B cell (primary cell): ENCODE results near the gene RAD51B. TPM values are rescaled to one million over a fixed set of nuclear protein-coding genes. Genes with fewer than 3 reads are reported as not detected.

Experiments
- ATAC-seq: fragments of 200-7000 bp; cut with Tn5 transposase; one replicate; pipeline ENCODE4 v1.10.0; 2021; ENCODE audit warnings: low read depth, mild to moderate bottlenecking, moderate number of reproducible peaks, moderate library complexity
- CTCF ChIA-PET: fragments of 350-600 bp; sonication (Branson Sonifier 250); formaldehyde crosslinking; loops from one replicate; lab custom pipeline; 2021; ENCODE audit warnings: antibody characterized with exemption, inconsistent platforms; lab: Charles Lee
- POLR2A ChIA-PET: fragments of 350-600 bp; sonication (Branson Sonifier 250); formaldehyde crosslinking; loops from one replicate; lab custom pipeline; 2021; ENCODE audit warnings: antibody characterized with exemption; lab: Charles Lee
- DNase-seq: peaks from one replicate; pipeline ENCODE4 v3.0.0; 2013
- H2AFZ ChIP-seq: 2 replicates; pipeline ENCODE4 v1.6.1; 2012; ENCODE audit warnings: mild to moderate bottlenecking, low read depth, low read length; ENCODE audit not compliant: insufficient read depth, poor library complexity, severe bottlenecking
- H3K27ac ChIP-seq, 2 donors: 1 replicate in 1 of 2; 2 replicates in 1 of 2; pipeline ENCODE4 v1.5.1; 2012 to 2013; ENCODE audit warnings: low read length in 2 of 2, mild to moderate bottlenecking in 2 of 2, moderate library complexity in 1 of 2
- H3K27me3 ChIP-seq, 4 experiments: fragments of 200-600 bp in 1 of 4; sonication (generic) in 1 of 4; replicated peaks in 1 of 4; 1 replicate in 2 of 4; 2 replicates in 2 of 4; pipeline versions ENCODE4 v1.6.1 to v1.7.0; 2013 to 2016; ENCODE audit warnings: low read length in 3 of 4, mild to moderate bottlenecking in 2 of 4, mixed read lengths in 1 of 4, moderate library complexity in 1 of 4; ENCODE audit not compliant: insufficient read depth in 4 of 4, control insufficient read depth in 3 of 4; ENCODE audit errors: control extremely low read depth in 1 of 4
- H3K36me3 ChIP-seq, 2 experiments: replicated peaks in 1 of 2; 1 replicate in 1 of 2; 2 replicates in 1 of 2; pipeline versions ENCODE4 v1.6.1 to v1.7.1; 2013; ENCODE audit warnings: low read length in 1 of 2; ENCODE audit not compliant: insufficient read depth in 2 of 2, control insufficient read depth in 1 of 2; ENCODE audit errors: control extremely low read depth in 1 of 2, extremely low read depth in 1 of 2
- H3K4me1 ChIP-seq, 2 donors: fragments of 200-600 bp in 1 of 2; sonication (generic) in 1 of 2; 1 replicate in 1 of 2; 2 replicates in 1 of 2; pipeline versions ENCODE4 v1.5.1 to v1.6.1; 2013 to 2017; ENCODE audit warnings: low read length in 2 of 2; ENCODE audit not compliant: control insufficient read depth in 2 of 2, insufficient read depth in 2 of 2
- H3K4me2 ChIP-seq: replicated peaks from 2 replicates; pipeline ENCODE3; 2012; ENCODE audit warnings: mild to moderate bottlenecking, low read depth, low read length; ENCODE audit not compliant: poor library complexity, severe bottlenecking
- H3K4me3 ChIP-seq, 5 experiments: fragments of 200-600 bp in 1 of 5; sonication (generic) in 1 of 5; 1 replicate in 3 of 5; 2 replicates in 2 of 5; pipeline versions ENCODE4 v1.5.1 to v1.7.0; 2011 to 2016; ENCODE audit warnings: low read length in 4 of 5, mild to moderate bottlenecking in 4 of 5, low read depth in 2 of 5, control low read depth in 1 of 5, moderate library complexity in 1 of 5; ENCODE audit not compliant: insufficient read depth in 1 of 5; ENCODE audit errors: control extremely low read depth in 1 of 5, extremely low read depth in 1 of 5
- H3K79me2 ChIP-seq: fragments of 200-600 bp; sonication (generic); one replicate; pipeline ENCODE4 v1.6.0; 2016; ENCODE audit warnings: low read length; ENCODE audit not compliant: control insufficient read depth, insufficient read depth
- H3K9ac ChIP-seq: fragments of 200-600 bp; sonication (generic); 2 replicates; pipeline ENCODE4 v1.6.1; 2017; ENCODE audit warnings: mild to moderate bottlenecking, low read length, moderate library complexity
- H3K9me3 ChIP-seq, 3 donors: one replicate each; pipeline versions ENCODE4 v1.6.1 to v1.7.1; 2013; ENCODE audit warnings: low read length in 2 of 3; ENCODE audit not compliant: control insufficient read depth in 2 of 3, insufficient read depth in 1 of 3; ENCODE audit errors: control extremely low read depth in 1 of 3
- H4K20me1 ChIP-seq: 2 replicates; pipeline ENCODE4 v1.6.0; 2012; ENCODE audit warnings: mild to moderate bottlenecking, low read length; ENCODE audit not compliant: insufficient read depth, control insufficient read depth, poor library complexity, severe bottlenecking
- H3K27ac Mint-ChIP-seq: one replicate; pipeline ENCODE4 v1.8.0; 2021; ENCODE audit warnings: mixed read lengths
- H3K27me3 Mint-ChIP-seq: one replicate; pipeline ENCODE4 v1.8.0; 2021; ENCODE audit warnings: mixed read lengths
- H3K4me1 Mint-ChIP-seq: one replicate; pipeline ENCODE4 v1.8.0; 2021; ENCODE audit warnings: mixed read lengths
- H3K4me3 Mint-ChIP-seq: one replicate; pipeline ENCODE4 v1.8.0; 2021; ENCODE audit warnings: mixed read lengths
- H3K9me3 Mint-ChIP-seq: one replicate; pipeline ENCODE4 v1.8.0; 2022; ENCODE audit warnings: mixed read lengths; ENCODE audit not compliant: insufficient read depth
- EZH2 ChIP-seq: IDR thresholded peaks from 2 replicates; pipeline ENCODE4 v1.6.1; 2012; ENCODE audit warnings: borderline replicate concordance, low read depth, mild to moderate bottlenecking, moderate library complexity, low read length; ENCODE audit not compliant: insufficient read depth, poor library complexity, severe bottlenecking
- WGBS: methylation state at CpG from one replicate; pipeline ENCODE4 v1.1.5; 2013; ENCODE audit warnings: missing lambda C conversion rate; ENCODE audit not compliant: insufficient coverage; 5-methylcytosine and 5-hydroxymethylcytosine counted together
- intact Hi-C: fragments of 100-400 bp; cut with micrococcal nuclease; formaldehyde crosslinking; loops from one replicate; pipeline ENCODE4 v1.10.0; 2022
- polyA plus RNA-seq: library from polyadenylated mRNA; depleted of rRNA; stranded (reverse); fragments of >200 nt; gene quantifications from 2 replicates; pipeline ENCODE4 v1.2.3, GENCODE V29; 2012
- total RNA-seq, 2 donors: library from RNA; stranded (reverse); fragments of 120-200 nt in 1 of 2; gene quantifications; 1 replicate in 1 of 2; 2 replicates in 1 of 2; pipeline versions ENCODE4 v1.2.3 to v1.2.4, GENCODE V29; 2013 to 2022
- TF ChIP-seq, protein P1 (sequence below): fragments of 200-600 bp; IDR thresholded peaks from one replicate; pipeline ENCODE4 v1.8.0; 2022; ENCODE audit warnings: antibody characterized with exemption, mild to moderate bottlenecking

Gene RAD51B
- total and polyA plus RNA-seq, 2 donors (not counting 1 experiment from before 2014, with no cell fraction given): 6.5 to 60.6 TPM

DNA sequence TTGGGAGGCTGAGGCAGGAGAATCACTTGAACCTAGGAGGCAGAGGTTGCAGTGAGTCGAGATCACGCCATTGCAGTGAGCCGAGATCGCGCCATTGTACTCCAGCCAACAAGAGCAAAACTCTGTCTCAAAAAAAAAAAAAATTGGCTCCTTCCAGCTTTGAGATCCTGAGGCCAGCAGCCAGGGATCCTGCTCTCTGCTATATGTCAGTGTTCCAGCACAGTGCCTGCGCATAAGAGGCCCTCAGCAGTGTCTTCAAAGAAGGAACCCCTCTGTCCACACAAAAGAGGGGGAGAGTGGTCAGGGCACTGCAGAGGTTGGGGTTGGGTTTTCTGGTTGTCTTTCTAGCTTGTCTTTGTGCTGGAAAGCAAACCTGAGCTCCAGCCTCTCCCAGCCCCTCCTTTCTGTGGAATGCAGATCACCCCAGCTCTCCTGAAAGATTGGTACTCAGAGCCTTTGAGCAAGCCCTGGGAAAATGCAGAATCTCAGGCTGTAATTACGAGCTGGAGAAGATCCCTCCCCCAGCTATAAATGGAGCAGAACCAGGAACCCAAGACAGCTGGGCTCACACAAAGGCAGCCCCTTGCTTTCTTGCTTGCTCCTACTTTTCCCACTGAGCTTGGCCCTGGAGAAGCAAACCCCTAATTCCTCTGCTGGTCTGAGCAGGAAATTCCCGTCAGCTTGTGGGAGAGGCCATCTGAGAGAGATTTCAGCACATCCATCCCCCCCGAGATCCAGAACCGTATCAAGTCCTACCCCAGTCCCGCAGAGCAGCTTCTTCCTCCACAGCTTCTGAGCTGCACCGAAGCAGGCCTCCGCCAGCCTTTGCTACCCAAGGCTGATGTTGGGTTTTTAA is 767.5 kb downstream of the RAD51B start:
- intact Hi-C loops: no loop called here
- H3K27ac ChIP-seq: no peak overlapping the region
- no peak overlapping the region for H3K4me3 ChIP-seq
- no peaks in the 10 kb centered on the region for H3K4me1 ChIP-seq
- POLR2A ChIA-PET: no interaction called here
- H3K79me2 ChIP-seq: no peaks in the 10 kb centered on the region
- no peaks in the 10 kb centered on the region for H3K36me3 ChIP-seq
- H3K27ac Mint-ChIP-seq: no peak overlapping the region
- H3K4me2 ChIP-seq: no peak overlapping the region
- no peaks in the 10 kb centered on the region for H3K9me3 ChIP-seq
- H3K4me1 Mint-ChIP-seq: no peaks in the 10 kb centered on the region
- CTCF ChIA-PET: interaction anchor here (1.5 kb wide), 1 partner anchor 336 kb away, joined by 4 read pairs; no protein-coding TSS in a partner anchor
- H3K4me3 Mint-ChIP-seq: no peak overlapping the region
- H3K27me3 ChIP-seq: no peaks in the 10 kb centered on the region
- H3K27me3 Mint-ChIP-seq: no peaks in the 10 kb centered on the region
- no peak for TF ChIP-seq EZH2
- TF ChIP-seq, protein P1, sequence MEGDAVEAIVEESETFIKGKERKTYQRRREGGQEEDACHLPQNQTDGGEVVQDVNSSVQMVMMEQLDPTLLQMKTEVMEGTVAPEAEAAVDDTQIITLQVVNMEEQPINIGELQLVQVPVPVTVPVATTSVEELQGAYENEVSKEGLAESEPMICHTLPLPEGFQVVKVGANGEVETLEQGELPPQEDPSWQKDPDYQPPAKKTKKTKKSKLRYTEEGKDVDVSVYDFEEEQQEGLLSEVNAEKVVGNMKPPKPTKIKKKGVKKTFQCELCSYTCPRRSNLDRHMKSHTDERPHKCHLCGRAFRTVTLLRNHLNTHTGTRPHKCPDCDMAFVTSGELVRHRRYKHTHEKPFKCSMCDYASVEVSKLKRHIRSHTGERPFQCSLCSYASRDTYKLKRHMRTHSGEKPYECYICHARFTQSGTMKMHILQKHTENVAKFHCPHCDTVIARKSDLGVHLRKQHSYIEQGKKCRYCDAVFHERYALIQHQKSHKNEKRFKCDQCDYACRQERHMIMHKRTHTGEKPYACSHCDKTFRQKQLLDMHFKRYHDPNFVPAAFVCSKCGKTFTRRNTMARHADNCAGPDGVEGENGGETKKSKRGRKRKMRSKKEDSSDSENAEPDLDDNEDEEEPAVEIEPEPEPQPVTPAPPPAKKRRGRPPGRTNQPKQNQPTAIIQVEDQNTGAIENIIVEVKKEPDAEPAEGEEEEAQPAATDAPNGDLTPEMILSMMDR: no peak
- H3K9me3 Mint-ChIP-seq: no peaks in the 10 kb centered on the region
- no peak for DNase-seq
- WGBS: 98% methylated on average over 12 of the region's 13 CpGs
- H2AFZ ChIP-seq: no peak overlapping the region
- H3K9ac ChIP-seq: no peak overlapping the region
- H4K20me1 ChIP-seq: no peaks in the 10 kb centered on the region
- no peak for ATAC-seq

DNA sequence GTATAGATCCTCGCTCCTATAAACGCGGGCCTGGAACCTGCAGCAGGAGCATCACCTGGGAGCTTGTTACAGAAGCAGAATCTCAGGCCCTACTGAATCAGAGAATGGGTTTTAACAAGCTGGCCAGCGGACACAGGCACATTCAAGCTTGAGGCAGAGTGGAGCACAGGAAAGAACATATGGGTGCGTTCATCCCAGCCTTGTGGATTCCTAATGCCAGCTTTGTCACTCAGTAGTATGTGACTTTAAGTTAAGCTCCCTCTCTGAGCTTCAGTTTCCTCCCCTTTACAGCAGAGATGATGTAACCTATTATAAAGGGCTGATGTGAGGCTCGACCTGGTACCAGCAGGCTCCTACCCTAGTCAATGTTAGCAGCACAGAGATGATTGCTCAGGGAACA is 768.4 kb downstream of the RAD51B start:
- 100% methylated on average over 4 of the region's 6 CpGs for WGBS
- Histone ChIP-seq H3K9ac (no peak overlapping the region), H3K9me3 (no peaks in the 10 kb centered on the region), H3K4me3 (no peak overlapping the region), H2AFZ (no peak overlapping the region), H3K36me3 (no peaks in the 10 kb centered on the region), H4K20me1 (no peaks in the 10 kb centered on the region), H3K27ac (no peak overlapping the region), H3K79me2 (no peaks in the 10 kb centered on the region), H3K27me3 (no peaks in the 10 kb centered on the region), H3K4me1 (no peaks in the 10 kb centered on the region), H3K4me2 (no peak overlapping the region)
- DNase-seq (no peak), ATAC-seq (no peak)
- no peaks in the 10 kb centered on the region for H3K9me3 Mint-ChIP-seq
- ChIA-PET POLR2A (interaction anchor here (0.9 kb wide), 1 partner anchor 17 kb away, joined by 3 read pairs; no protein-coding TSS in a partner anchor), CTCF (interaction anchor here (1.5 kb wide), 1 partner anchor 337 kb away, joined by 4 read pairs; no protein-coding TSS in a partner anchor)
- intact Hi-C loops: no loop called here
- H3K27ac Mint-ChIP-seq: no peak overlapping the region
- H3K27me3 Mint-ChIP-seq: no peaks in the 10 kb centered on the region
- no peak overlapping the region for H3K4me3 Mint-ChIP-seq
- no peaks in the 10 kb centered on the region for H3K4me1 Mint-ChIP-seq
- TF ChIP-seq EZH2: no peak
- TF ChIP-seq, protein P1: no peak
